Effector CD4-positive, alpha-beta T cell (primary cell): ENCODE data around the gene TANC1.

ENCODE experiments used
- DNase-seq: peaks from one replicate; pipeline ENCODE4 v3.0.0-alpha.2; 2020

The TANC1 gene

GRCh38 chr2:159175182-159175581 is 206.7 kb downstream of the TANC1 start:
- no peak for DNase-seq

GRCh38 chr2:159175927-159176326 is 207.5 kb downstream of the TANC1 start:
- no peak for DNase-seq

DNA sequence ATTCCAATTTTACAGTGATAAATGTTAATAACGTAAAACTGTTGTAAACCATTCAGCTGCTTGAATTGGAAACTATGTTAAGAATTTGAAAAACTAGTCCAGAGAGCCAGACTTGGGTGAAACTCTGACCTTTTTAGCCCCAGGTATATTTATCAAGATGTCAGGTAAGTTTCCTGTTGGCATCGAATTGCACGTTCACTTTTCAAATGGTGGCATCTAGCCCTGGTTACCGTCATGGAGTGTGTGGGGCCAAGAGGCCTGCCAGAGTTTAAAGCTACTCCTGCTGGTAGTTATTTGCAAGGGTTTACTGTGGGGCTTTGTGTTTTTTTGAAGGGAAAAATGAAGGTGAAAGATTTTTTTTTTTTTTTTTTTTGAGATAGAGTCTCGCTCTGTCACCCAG is 208.1 kb downstream of the TANC1 start:
- no peak for DNase-seq

DNA sequence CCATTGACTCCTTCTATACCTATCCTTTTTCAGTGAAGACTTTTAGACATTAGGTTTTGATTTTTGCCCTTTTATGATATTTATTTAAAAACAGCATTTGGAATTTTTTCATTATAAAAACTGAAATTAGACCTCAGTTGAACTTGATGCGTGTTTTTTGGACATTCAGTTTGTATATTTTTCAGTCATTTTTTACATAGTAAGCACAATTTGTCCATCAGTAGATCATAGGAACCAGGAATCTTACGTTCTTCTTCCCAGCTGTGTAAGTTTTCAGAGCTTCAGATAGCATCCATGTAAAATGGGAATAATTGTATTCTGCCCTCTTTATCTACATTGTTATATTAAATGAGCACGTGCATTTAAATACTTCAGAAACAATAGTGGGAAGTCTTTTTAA is 208.9 kb downstream of the TANC1 start:
- DNase-seq: no peak

DNA sequence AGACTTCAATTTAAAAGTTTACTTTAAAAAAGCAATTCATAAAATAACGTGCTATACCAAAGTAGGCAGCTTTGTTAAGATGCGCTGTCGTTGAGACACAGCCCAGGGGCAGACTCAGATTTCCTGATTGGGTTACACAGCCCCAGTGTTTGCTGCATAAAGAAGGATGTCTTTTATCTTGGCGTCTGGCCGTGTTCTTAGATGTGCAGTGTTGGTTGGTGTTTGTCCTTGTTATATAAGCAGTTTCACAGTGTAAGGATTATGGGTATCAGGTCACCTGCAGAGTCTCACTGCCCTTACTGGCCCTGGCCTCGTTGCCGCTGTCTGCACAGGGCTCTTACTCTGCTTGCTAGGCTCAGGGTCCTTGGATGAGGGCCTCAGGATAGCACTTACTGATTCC is 209.5 kb downstream of the TANC1 start:
- no peak for DNase-seq

GRCh38 chr2:159179096-159179495 is 210.7 kb downstream of the TANC1 start:
- no peak for DNase-seq

GRCh38 chr2:159179696-159180095 is 211.3 kb downstream of the TANC1 start:
- no peak for DNase-seq

DNA sequence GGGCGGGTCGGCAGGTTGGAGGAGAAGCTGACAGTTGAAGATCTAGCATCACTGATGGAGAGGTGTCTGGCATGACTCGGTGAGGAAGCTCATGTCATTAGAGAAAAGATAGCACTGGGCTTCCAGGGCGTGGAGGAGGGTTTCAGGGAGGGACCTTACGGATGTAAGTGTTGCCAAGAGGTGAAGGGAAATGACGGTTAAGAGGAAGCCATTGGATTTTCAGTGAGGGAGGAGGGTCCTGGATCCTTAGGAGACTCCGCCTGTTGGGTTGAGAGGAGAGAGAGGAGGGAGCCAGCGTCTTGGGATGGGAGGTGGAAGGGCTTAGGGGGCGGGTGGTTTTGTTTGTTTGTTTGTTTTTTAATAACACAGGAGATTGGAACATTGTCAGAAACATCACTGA is 214.9 kb downstream of the TANC1 start:
- no peak for DNase-seq

- no peak for DNase-seq
These were observed 217.1 kb downstream of the TANC1 start for GRCh38 chr2:159185401-159186130.

DNA sequence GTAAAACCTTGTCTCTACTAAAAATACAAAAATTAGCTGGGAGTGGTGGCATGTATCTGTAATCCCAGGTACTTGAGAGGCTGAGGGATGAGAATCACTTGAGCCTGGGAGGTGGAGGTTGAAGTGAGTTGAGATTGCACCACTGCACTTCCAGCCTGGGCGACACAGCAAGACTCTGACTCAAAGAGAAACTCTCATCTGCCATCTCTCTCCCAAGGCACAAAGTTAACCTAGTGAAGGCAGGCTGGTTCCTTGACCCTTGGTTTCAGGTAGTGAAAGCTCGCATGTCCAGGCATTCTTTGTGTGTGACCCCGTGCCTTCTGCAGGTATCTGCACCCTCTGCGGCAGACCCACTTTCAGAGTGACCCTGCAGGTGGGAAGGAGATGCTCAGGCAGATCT is 218.0 kb downstream of the TANC1 start:
- no peak for DNase-seq

GRCh38 chr2:159187106-159187505 is 218.7 kb downstream of the TANC1 start:
- no peak for DNase-seq

GRCh38 chr2:159188449-159188848 is 220.0 kb downstream of the TANC1 start:
- no peak for DNase-seq

DNA sequence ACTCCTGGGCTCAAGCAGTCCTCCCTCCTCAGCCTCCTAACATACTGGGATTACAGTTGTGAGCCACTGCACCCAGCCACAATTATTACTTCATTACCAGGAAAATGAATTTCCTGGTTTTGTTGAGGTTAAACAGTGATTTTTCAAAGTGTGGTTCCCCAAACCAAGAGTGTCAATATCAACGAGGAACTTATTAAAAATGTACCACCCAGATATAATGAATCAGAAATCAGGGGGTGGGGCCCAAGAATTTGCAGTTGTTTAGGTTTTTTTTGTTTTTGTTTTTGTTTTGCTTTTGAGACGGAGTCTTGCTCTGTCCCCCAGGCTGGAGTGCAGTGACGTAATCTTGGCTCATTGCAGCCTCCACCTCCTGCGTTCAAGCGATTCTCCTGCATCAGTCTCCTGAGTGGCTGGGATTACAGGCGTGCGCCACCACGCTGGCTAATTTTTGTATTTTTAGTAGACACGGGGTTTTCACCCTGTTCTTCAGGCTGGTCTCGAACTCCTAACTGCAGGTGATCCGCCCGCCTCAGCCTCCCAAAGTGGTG is 224.0 kb downstream of the TANC1 start:
- no peak for DNase-seq

GRCh38 chr2:159193791-159194190 is 225.4 kb downstream of the TANC1 start:
- DNase-seq: no peak

- no peak for DNase-seq
These were observed 225.8 kb downstream of the TANC1 start for GRCh38 chr2:159194241-159194640.

DNA sequence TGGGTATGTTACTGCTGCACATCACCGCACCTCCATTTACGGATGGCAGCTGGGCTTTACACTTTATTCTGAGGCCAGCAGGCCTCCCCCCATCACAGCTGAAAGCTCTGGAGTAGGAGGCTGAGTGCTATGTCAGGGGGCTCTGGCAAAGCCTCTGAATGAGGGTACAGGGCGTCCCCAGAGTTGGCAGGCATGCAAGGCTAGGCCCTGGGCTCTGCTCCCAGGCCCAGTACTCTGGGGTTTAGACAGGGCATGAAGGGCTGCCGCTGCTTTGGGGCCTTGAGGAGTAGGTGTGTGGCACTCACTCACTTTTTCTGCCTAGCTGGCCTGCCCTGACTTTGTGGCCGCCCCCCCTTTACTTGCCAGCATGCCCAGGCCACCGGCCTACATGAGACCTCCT is 227.3 kb downstream of the TANC1 start:
- DNase-seq: no peak

GRCh38 chr2:159196393-159196925 is 228.0 kb downstream of the TANC1 start:
- DNase-seq: no peak

GRCh38 chr2:159199236-159199635 is 230.8 kb downstream of the TANC1 start:
- no peak for DNase-seq

- DNase-seq: no peak
These were observed 231.5 kb downstream of the TANC1 start for GRCh38 chr2:159199761-159200465.

DNA sequence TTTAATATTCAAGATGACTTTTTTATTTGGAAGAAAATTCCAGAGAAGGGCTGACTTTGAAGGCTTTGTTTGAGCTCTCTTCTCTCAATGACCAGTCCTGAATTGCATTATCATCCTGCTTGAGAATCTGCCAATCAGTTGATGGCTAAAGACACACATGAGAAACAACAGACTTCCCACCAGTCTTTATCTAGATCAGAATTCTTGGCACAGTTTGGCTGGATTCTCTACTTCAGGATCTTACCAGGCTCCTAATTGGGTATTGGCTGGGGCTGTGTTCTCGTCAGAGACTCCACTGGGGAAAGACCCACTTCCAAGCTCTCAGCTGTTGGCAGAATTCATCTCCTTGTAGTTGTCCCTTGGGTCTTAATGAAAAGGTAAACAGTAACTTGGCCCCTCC is 232.1 kb downstream of the TANC1 start:
- DNase-seq: no peak

- DNase-seq: no peak
These were observed 233.1 kb downstream of the TANC1 start for GRCh38 chr2:159201360-159202063.

DNA sequence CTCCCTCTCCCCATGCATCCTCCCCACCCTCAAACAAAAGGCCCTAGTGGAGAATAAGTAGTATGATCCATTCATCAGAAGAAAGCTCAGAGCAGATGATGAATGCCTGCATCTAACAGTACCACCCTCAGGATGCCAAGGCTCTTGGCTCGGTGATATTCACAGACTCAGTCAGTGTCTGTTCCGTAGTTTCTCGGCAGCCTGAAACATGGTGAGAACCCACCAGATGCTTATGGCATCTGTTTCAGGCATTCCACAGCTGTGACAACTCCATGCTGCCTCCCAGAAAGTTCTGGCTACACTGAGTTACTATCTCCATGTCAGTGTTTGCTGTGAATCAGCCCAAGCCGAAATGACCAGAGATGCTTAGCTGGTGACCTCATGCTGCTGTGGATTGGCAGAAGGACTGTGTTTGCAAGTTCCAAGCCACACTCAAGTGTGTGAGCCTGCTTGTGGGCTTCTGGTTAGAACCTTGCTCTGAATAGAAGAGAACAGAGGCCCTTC is 234.2 kb downstream of the TANC1 start:
- DNase-seq: no peak
